ENCODE data around the gene STH.

The STH gene

DNA sequence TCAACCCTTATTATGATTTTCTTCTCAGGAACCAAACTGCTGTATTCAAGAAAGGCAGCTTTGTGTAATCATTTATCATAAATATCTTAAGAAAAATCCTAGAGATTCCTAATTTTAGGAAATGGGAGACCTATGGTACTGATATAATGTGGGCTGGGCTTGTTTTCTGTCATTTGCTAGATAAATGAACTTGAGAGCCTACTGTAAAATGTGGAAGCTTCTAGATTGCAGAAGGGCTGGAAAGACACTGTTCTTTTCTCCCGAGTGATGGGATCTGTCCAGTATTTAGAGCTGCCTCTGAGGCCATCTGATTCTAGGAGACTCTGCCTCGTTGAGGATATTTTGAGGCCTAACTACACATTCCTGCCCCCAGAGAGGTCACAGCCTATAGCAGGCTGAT lies 19.9 kb upstream of the STH start:
- Histone ChIP-seq H2AFZ (ENCODE audit: low read depth, low read length, severe bottlenecking) (no peak overlapping the region), H3K4me3 (ENCODE audit: insufficient read depth, low read length, poor library complexity, severe bottlenecking) (no peak overlapping the region), H3F3A (ENCODE audit: insufficient read depth) (no peaks in the 10 kb centered on the region)

GRCh38 chr17:45980855-45981254 lies 18.2 kb upstream of the STH start:
- no peak overlapping the region for H3K9ac ChIP-seq (ENCODE audit: low read length)
- no peaks in the 10 kb centered on the region for H3K36me3 ChIP-seq (ENCODE audit: low read length)
- no peaks in the 10 kb centered on the region for H4K20me1 ChIP-seq (ENCODE audit: low read depth, low read length)
- no peaks in the 10 kb centered on the region for H3K9me2 ChIP-seq (replicated peaks; ENCODE audit: insufficient read depth, low read length)
- no peaks in the 10 kb centered on the region for H3K9me3 ChIP-seq (ENCODE audit: insufficient read depth, low read length)
- H3K27ac ChIP-seq (ENCODE audit: low read depth, low read length) = no peak overlapping the region
- H2AFZ ChIP-seq (ENCODE audit: low read depth, low read length, severe bottlenecking) = no peak overlapping the region
- no peaks in the 10 kb centered on the region for H3F3A ChIP-seq (ENCODE audit: insufficient read depth)
- TF ChIP-seq, protein P1, sequence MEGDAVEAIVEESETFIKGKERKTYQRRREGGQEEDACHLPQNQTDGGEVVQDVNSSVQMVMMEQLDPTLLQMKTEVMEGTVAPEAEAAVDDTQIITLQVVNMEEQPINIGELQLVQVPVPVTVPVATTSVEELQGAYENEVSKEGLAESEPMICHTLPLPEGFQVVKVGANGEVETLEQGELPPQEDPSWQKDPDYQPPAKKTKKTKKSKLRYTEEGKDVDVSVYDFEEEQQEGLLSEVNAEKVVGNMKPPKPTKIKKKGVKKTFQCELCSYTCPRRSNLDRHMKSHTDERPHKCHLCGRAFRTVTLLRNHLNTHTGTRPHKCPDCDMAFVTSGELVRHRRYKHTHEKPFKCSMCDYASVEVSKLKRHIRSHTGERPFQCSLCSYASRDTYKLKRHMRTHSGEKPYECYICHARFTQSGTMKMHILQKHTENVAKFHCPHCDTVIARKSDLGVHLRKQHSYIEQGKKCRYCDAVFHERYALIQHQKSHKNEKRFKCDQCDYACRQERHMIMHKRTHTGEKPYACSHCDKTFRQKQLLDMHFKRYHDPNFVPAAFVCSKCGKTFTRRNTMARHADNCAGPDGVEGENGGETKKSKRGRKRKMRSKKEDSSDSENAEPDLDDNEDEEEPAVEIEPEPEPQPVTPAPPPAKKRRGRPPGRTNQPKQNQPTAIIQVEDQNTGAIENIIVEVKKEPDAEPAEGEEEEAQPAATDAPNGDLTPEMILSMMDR (IDR thresholded peaks at IDR 0.05; ENCODE audit: insufficient read depth, low read length, poor library complexity, severe bottlenecking) = no peak
- TF ChIP-seq EZH2phosphoT487 (conservative IDR thresholded peaks at IDR 0.05; ENCODE audit: low read length) = no peak
- no peaks in the 10 kb centered on the region for H3K27me3 ChIP-seq (ENCODE audit: low read length)
- no peak overlapping the region for H3K4me3 ChIP-seq (ENCODE audit: insufficient read depth, low read length, poor library complexity, severe bottlenecking)
- no peak overlapping the region for H3K4me2 ChIP-seq (ENCODE audit: low read depth, low read length, poor library complexity, severe bottlenecking)
- no peaks in the 10 kb centered on the region for H3K79me2 ChIP-seq (ENCODE audit: insufficient read depth, low read length)

More for the DNA sequence above, 19.9 kb upstream of the STH start:
- H3K79me2 ChIP-seq (ENCODE audit: insufficient read depth, low read length) = no peaks in the 10 kb centered on the region
- H4K20me1 ChIP-seq (ENCODE audit: low read depth, low read length) = no peaks in the 10 kb centered on the region
- H3K36me3 ChIP-seq (ENCODE audit: low read length) = no peaks in the 10 kb centered on the region
- no peaks in the 10 kb centered on the region for H3K9me3 ChIP-seq (ENCODE audit: insufficient read depth, low read length)
- H3K27me3 ChIP-seq (ENCODE audit: low read length) = no peaks in the 10 kb centered on the region
- H3K9me2 ChIP-seq (replicated peaks; ENCODE audit: insufficient read depth, low read length) = no peaks in the 10 kb centered on the region
- TF ChIP-seq, protein P1 (IDR thresholded peaks at IDR 0.05; ENCODE audit: insufficient read depth, low read length, poor library complexity, severe bottlenecking) = no peak
- TF ChIP-seq EZH2phosphoT487 (conservative IDR thresholded peaks at IDR 0.05; ENCODE audit: low read length) = no peak
- H3K4me2 ChIP-seq (ENCODE audit: low read depth, low read length, poor library complexity, severe bottlenecking) = no peak overlapping the region
- H3K9ac ChIP-seq (ENCODE audit: low read length) = no peak overlapping the region
- no peak overlapping the region for H3K27ac ChIP-seq (ENCODE audit: low read depth, low read length)

GRCh38 chr17:45981306-45981705 lies 17.7 kb upstream of the STH start:
- no peak overlapping the region for H3K27ac ChIP-seq (ENCODE audit: low read depth, low read length)
- H3K9me3 ChIP-seq (ENCODE audit: insufficient read depth, low read length) = no peaks in the 10 kb centered on the region
- H3K9ac ChIP-seq (ENCODE audit: low read length) = no peak overlapping the region
- H2AFZ ChIP-seq (ENCODE audit: low read depth, low read length, severe bottlenecking) = no peak overlapping the region
- H3K27me3 ChIP-seq (ENCODE audit: low read length) = no peaks in the 10 kb centered on the region
- no peaks in the 10 kb centered on the region for H3K36me3 ChIP-seq (ENCODE audit: low read length)
- no peaks in the 10 kb centered on the region for H3K9me2 ChIP-seq (replicated peaks; ENCODE audit: insufficient read depth, low read length)
- no peak for TF ChIP-seq EZH2phosphoT487 (conservative IDR thresholded peaks at IDR 0.05; ENCODE audit: low read length)
- TF ChIP-seq, protein P1 (IDR thresholded peaks at IDR 0.05; ENCODE audit: insufficient read depth, low read length, poor library complexity, severe bottlenecking) = no peak
- H3K4me2 ChIP-seq (ENCODE audit: low read depth, low read length, poor library complexity, severe bottlenecking) = no peak overlapping the region
- no peak overlapping the region for H3K4me3 ChIP-seq (ENCODE audit: insufficient read depth, low read length, poor library complexity, severe bottlenecking)
- H3F3A ChIP-seq (ENCODE audit: insufficient read depth) = no peaks in the 10 kb centered on the region
- H4K20me1 ChIP-seq (ENCODE audit: low read depth, low read length) = no peaks in the 10 kb centered on the region
- no peaks in the 10 kb centered on the region for H3K79me2 ChIP-seq (ENCODE audit: insufficient read depth, low read length)

Measured in SU-DHL-6 (cell line).